Measurements from ENCODE around the gene TTBK2.

DNA sequence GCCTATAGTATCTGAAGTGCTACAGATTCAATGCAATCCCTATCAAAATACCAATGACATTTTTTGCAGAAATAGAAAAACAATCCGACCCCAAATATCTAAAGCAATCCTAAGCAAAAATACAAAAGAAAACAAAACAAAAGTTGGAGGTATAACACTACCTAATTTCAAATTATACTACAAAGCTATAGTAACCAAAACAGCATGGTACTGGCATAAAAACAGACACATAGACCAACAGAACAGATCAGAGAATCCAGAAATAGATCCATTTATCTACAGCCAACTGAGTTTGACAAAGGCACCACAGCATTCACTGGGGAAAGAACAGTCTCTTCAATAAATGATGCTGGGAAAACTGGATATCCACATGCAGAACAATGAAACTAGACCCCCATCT, 159.8 kb downstream of the TTBK2 start:
- TF ChIP-seq, protein P1, sequence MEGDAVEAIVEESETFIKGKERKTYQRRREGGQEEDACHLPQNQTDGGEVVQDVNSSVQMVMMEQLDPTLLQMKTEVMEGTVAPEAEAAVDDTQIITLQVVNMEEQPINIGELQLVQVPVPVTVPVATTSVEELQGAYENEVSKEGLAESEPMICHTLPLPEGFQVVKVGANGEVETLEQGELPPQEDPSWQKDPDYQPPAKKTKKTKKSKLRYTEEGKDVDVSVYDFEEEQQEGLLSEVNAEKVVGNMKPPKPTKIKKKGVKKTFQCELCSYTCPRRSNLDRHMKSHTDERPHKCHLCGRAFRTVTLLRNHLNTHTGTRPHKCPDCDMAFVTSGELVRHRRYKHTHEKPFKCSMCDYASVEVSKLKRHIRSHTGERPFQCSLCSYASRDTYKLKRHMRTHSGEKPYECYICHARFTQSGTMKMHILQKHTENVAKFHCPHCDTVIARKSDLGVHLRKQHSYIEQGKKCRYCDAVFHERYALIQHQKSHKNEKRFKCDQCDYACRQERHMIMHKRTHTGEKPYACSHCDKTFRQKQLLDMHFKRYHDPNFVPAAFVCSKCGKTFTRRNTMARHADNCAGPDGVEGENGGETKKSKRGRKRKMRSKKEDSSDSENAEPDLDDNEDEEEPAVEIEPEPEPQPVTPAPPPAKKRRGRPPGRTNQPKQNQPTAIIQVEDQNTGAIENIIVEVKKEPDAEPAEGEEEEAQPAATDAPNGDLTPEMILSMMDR (IDR thresholded peaks at IDR 0.05 in 4 of 5, conservative IDR thresholded peaks at IDR 0.05 in 1 of 5) = no peak
- TF ChIP-seq POLR2A (IDR thresholded peaks at IDR 0.05) = no peak

All from gastrocnemius medialis (tissue), 4 donors.